HG03196 (cell line): ENCODE data around the gene AHNAK2.
"Not testable (repeated sequence)": the region's sequence is repeated elsewhere in the genome, so short reads cannot be mapped to it uniquely, and the experiment has no call there.

Experiments
- ATAC-seq: cut with Tn5 transposase; IDR thresholded peaks from one replicate; pipeline ENCODE4 v1.9.1; 2021; ENCODE audit not compliant: unreplicated experiment

AHNAK2 gene

DNA sequence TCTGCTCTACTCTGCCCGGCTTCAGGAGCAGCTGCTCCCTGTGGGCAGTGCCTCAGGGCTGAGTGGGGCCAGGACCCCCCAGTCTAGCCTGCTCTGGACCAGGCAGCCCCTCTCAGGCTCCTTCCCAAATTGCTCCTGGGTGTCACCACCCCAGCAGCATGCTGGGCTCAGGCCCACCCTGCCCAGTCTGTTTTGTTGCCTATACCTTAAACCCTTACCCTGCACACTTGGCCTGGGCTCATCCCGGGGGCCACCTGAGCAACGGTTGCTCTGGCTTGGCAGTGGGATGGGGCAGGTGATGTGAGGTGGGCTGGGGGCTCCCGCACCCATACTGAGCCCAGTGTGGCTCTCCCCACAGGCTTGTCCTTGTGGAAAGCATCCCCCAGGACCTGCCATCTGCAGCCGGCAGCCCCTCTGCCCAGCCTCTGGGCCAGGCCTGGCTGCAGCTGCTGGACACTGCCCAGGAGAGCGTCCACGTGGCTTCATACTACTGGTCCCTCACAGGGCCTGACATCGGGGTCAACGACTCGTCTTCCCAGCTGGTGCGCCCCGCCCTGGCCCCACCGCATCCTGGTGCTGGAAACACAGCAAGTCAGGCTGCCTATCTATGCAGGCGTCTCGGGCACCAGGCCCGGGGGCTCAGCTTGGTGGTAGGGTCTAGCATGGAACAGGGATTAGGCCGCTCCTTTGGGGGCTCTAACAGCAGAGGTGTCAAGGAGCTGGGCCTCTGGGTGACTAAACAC lies 49.6 kb downstream of the AHNAK2 start:
- ATAC-seq: no peak

DNA sequence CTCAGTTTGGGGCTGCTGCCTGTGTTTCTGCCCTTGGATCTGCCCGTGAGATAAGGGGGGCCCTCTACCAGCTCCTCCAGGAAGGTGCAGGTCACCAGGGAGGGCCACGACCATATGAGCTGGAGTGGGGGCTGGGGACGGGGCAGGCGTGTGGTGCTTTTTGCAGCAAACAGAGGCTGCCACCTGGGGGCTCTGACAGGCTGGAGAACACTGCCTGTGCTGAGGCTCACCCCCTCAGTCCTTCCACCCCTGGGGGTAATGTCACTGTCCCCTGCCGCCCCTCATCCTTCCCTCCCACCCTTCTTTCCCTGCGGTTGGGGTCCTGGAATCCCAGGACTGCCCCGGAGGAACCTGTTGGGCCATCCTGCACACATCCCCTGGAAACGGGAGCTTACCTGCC lies 50.3 kb downstream of the AHNAK2 start:
- ATAC-seq: no peak

DNA sequence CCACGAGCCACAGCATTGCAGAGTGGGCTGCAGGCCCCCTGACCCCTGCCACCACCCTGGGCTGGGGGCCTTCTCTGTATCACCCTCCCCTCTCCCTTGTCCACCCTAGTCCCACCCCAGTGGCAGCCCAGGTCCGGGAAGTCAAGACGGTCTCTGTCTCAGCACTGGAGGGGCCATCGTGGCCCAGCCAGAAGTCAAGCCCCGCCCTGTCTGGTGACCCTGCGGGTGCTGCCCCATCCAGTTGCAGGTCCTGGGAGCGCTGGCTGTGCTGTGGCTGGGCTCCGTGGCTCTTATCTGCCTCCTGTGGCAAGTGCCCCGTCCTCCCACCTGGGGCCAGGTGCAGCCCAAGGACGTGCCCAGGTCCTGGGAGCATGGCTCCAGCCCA lies 50.8 kb downstream of the AHNAK2 start:
- no peak for ATAC-seq

DNA sequence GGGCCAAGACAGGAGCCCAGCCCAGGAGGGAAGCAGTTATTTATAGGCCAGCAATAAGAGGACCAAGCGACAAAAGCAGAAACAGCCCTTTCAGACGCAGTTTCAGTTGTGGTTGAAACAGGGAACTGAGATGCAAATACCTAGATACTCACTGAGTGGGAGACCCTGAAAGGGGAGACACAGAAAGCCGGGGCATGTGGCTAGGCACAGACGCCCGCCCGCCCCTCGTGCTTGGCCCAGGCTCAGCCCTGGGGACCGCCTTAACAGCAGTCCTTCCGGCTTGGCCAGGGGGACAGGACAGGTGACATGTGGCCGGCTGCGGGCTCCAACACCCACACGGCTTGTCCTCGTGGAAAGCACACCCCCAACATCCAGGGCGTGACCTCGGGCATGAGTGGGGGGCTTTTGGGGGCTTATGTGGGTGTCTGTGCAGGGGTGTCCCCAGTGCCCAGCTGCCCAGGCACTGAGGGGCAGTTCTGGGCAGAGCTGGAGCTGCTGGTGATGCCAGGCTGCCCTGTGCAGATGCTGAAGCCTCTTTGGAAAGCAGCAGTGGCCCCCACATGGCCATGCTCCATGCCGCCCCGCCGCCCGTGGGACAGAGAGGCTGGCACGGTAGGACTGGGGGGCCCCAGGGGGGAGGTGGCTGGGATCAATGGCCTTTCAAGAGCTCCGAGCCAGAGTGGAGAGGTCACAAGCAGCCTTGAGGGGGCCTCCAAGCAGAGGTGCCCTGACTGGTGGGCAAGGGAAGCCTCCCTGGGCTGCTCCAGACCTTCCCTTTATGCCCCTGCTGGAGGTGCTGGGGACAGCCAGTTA lies 51.3 kb downstream of the AHNAK2 start:
- peak; percentile 68 for ATAC-seq

DNA sequence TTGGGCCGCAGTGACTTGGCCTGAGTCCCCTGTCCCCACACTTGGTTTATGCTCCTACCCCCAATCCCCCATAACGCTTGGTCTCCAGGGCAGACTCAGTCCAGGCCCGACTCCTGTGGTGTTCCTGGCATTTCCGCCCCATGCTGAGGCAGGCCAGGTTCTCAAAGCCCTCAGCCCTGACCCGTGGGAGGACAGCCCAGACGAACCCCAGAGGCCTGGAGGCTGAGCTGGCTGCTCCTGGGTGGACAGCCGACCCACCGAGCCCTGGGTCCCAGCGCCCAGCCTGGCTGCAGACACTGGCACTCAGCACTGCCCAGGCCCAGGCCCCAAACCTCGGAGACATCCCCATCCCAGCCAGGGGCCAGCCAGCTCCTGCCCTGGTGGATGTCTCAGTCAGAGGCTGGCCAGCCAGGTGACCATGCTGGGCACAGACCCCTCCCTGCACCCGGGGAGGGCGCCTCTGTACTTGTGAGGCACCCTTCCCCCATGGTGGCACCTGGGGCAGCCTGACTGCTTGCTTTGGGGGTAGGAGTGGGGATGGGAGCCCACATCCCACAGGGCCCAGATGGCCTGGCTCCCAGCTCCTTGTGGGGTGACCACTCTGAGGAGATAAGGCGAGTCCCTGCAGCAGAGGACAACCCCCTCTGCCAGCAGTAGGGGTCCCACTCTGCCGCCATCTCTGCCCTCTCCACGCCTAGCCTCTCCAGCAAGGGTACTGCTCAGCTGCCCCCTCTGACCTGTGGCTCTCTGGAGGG lies 52.1 kb downstream of the AHNAK2 start:
- peak; percentile 2 for ATAC-seq

DNA sequence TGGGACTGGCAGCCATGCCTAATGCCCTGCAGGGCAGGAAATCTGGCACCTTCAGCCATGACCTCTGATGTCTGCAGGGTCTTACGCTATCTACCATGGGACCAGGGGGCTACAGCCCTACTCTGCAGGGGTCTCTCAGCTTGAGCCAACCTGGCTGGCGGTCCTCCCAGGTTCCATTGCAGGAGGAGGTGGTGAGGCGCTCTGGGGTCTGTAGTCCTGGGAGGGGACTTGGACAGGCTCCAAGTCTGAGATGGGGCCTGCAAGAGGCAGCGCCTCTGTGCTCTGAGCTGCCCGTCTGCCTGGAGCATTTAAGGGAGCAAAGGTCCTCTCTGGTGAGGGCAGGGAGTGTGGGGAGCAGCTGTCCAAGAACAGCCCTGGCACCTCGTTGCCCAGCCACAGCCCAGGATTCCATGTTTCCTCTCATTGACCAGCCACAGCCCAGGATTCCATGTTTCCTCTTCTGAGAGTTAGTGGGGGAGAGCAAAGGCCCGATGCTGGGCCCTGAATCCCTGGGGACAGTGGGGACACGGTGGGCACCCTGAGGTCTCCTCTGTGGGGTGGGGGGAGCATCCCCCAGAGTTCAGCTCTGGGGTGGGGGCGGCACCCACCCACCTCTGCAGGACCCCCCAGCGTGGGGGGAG lies 52.8 kb downstream of the AHNAK2 start:
- no peak for ATAC-seq

DNA sequence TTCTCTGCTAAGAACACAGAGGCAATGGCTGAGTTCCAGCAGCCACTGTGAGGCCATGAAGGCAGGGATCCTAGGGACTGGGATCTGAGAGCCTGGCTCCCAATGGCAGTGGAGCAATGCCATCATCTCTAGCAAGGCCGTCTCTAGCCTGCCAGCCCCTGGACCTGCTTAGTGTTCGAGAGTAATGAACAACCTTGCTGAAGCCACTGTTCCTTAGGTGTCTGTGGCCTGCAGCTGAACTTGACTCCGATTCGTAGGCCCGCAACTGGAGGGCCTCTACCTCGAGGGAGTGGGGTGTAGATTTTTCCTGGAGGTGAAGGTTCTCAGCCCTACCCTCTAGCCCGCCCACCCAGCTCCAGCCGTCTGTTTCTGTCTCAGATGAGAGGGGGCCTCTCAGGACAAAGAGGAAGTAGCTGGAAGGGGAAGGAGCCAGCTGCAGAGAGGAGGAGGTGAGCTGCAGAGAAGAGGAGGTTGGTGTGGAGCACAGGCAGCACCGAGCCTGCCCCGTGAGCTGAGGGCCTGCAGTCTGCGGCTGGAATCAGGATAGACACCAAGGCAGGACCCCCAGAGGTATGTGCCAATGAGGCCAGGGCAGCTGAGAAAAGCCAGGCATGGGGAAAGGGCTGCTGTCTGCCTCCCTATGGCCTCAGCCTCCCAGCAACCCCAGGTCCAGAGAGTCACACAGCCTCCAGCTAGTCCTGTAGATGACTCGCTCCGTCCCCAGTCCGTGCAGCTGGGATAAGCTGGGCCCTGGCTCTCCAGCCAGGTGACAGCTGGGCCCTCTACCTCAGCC lies 53.6 kb downstream of the AHNAK2 start, which contains the start of gene PLD4:
Gene PLD4, plus strand, starts transcription at position 459 of the 793 bp plus-strand sequence. CDS start 2,262 bp downstream, outside the sequence.
- ATAC-seq: no peak

DNA sequence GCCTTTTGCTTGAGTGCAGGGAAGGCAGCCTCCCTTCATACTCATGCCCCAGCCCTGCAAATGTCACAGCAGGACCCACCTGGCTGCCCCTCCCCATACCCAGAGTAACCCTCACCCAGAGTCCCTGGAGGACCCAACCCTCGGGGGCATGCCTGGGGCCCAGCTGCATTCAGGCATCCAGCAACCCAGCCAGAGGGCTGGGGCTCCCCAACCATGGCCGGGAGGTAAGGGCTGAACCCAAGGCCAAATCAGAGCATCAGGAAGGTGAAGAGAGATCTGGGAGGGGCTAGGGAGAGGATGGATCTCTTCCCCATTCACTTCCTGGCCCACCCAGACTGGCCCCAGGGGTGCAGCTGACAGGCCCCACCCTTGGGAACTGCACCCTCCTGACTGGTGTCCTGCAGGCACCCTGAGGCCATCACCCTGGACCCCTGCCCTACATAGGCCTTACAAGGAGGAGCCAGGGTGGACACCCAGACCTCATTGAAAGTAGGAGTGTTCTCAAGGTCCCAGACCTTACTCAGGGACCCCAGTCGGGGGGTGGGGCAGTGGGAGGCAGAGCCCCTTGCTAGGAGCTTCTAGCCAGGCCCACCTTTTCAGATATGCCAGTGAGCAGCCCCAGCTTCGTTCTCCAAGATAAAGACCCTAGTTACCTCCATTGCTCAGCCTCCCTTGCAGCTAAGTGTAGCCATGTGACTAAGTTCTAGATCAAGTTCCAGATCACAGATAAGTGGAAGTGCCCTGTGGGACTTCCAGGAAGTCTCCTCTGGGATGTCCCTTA lies 54.3 kb downstream of the AHNAK2 start:
- ATAC-seq: no peak

DNA sequence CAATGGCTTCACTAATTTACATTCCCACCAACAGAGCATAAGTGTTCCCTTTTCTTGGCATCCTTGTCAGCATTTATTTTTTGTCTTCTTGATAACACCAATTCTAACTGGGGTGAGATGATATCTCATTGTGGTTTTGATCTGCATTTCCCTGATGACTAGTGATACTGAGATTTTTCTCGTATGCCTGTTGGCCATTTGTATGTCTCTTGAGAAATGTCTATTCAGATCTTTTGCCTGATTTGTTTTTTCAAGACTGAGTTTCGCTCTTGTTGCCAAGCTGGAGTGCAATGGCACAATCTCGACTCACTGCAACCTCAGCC lies 58.2 kb downstream of the AHNAK2 start:
- ATAC-seq: no peak

DNA sequence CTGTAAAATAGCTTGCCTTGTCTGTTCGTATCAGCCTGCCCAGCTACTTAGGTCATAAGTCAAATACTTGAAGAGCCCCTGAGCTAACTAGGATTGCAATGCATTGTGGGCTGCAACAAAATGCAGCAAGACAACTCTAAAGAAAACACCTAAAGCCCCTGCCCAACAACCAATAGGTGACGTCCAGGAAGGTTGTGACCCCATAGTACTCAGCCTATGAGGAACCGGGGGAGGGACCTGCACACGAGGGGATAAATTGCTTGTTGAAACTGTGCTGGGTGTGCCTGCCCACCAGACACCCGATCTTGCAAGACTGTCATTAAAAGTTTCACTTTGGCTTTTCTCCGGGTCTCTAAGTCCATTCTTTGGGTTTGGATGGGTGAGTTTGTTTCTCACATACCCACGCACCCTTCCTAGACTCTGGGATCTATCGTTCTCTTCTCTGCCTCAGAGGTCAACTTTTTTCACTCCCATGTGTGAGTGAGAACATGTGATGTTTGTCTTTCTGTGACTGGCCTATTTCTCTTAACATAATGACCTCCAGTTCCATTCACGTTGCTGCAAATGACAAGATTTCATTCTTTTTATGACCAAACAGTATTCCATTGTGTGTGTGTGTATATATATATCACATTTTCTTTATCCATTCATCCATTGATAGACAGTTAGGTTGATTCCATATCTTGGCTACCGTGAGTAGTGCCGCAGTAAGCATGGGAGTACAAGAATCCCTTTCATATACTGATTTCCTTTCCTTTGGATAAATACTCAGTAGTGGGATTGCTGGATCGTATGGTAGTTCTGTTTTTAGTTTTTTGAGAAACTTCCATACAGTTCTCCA lies 58.8 kb downstream of the AHNAK2 start:
- ATAC-seq: not testable (repeated sequence)

DNA sequence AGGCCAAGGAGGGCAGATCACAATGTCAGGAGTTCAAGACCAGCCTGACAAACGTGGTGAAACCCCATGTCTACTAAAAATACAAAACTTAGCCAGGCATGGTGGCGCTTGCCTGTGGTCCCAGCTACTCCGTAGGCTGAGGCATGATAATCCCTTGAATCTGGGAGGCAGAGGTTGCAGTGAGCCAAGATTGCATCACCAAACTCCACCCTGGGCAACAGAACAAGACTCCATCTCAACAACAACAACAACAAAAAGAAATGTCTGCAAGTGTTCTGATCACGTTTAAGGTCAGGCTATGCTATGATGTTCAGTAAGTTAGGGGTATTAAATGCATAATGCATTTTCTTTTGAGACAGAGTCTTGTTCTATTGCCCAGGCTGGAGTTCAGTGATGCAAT lies 60.2 kb downstream of the AHNAK2 start:
- ATAC-seq: no peak

DNA sequence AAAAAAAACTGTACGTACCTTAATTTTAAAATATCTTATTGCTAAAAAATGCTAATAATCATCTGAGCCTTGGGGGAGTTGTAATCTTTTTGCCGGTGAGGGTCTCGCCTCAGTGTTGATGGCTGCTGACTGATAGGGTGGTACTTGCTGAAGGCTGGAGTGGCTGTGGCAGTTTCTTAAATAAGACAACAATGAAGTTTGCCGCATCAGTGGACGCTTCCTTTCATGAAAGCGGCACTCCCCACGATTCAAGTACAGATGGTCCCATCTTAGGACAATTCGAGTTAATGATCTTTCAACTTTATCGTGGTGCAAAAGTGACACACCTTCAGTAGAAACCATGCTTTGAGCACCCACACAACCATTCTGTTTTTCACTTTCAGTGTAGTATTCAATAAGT lies 61.1 kb downstream of the AHNAK2 start:
- no peak for ATAC-seq

DNA sequence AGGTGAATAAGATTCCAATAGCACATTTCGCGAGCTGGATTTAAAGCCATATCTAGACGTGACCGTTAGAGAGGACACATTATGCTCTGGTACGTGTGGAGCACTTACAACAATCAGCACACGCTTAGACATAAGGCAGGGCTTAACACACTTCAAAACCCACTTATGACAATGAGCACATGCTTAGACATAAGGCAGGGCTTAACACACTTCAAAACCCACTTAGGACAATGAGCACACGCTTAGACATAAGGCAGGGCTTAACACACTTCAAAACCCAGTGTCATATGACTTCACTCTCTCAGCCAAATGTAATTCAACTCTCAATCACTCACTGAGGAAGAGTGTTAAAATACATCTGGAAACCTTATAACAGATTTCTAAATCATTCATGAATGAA lies 64.7 kb downstream of the AHNAK2 start:
- ATAC-seq: no peak

DNA sequence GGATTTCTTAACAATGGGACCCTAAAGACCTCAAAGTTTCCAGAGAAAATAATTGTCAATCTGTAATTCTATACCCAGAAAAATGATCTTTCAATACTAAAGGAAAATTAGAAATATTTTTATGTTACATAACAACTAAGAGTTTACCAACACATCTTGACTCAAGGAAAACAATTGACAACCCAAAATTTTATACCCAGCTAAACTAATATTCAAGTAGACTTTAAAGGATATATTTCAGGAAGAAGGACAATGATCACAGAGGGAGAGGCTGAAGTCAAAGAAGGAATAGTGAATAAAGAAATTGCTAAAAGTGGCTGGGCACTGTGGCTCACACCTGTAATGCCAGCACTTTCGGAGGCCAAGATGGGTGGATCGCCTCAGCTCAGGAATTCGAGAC lies 66.1 kb downstream of the AHNAK2 start:
- no peak for ATAC-seq

DNA sequence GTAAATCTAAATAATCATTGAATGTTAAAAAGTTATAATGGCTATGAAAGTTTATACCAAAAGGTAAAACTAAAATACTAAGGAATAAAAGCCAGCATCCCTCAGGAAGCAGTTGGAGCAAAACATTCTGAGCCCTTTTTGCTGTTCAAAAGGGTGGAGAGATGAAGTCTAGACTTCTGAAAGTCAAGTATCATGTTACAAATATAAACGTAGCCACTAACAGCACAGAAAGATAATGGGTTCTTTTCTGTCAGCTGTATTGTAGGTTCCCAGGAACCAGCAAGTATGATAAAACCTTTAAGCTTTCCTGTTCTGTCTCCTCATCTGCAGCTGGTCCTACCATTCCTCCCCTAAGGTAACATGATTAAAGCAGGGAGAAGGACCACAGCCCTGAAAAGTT lies 69.9 kb downstream of the AHNAK2 start:
- no peak for ATAC-seq

DNA sequence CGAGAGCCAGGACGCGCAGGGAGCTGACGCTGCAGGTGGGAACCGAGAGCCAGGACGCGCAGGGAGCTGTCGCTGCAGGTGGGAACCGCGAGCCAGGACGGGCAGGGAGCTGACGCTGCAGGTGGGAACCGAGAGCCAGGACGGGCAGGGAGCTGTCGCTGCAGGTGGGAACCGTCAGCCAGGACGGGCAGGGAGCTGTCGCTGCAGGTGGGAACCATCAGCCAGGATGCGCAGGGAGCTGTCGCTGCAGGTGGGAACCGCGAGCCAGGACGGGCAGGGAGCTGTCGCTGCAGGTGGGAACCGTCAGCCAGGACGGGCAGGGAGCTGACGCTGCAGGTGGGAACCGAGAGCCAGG lies 72.6 kb downstream of the AHNAK2 start:
- ATAC-seq: not testable (repeated sequence)

DNA sequence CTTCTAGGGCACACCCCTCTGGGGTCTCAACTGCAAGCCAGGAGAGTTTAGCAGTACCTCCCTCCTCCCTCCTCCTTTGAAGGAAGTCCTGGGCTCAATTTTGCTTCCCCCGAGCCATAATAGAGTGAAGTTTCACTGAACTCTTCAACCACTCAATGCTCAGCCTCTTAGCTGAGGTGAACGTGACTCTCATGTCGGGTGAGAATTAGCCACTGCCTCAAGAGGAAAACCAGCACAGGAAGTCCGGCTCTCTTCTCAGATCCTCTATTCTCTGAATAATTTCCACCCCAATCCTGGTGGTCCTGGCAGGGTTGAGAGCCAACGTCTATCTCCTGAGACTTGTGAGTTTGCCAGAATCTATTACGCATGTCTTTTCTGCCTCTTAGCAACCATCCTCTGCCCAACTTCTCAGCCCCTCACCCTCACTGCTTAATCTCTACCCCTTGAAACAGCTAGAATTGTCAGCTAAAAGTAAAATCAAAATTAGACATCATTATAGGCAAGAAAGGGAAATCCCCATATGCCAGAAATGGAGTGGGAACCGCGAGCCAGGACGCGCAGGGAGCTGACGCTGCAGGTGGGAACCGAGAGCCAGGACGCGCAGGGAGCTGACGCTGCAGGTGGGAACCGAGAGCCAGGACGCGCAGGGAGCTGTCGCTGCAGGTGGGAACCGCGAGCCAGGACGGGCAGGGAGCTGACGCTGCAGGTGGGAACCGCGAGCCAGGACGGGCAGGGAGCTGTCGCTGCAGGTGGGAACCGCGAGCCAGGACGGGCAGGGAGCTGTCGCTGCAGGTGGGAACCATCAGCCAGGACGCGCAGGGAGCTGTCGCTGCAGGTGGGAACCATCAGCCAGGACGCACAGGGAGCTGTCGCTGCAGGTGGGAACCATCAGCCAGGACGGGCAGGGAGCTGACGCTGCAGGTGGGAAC lies 73.3 kb downstream of the AHNAK2 start:
- ATAC-seq: not testable (repeated sequence)

DNA sequence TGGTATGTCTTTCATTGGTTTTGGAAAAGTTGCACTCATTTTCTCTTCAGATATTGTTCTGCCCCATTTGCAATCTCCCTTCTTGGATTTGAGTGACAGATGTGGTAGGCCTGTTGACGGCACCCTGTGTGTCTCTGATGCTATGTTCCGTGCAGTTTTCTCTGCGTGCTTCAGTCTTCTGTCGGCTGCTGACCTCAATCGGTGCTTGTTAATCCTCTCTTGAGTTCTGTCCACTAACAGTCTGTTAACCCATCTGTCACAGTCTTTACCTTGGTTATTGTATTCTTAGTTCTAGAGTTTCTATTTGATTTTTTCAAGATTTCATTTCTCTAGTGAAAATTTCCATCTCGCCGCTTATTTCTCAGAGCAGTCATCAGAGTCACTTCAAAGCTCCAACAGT lies 74.2 kb downstream of the AHNAK2 start:
- ATAC-seq: no peak
